Measurements from ENCODE around the gene VOPP1. TPM values are rescaled to one million over a fixed set of nuclear protein-coding genes. Genes with fewer than 3 reads are reported as not detected.

The VOPP1 gene
- total and polyA plus RNA-seq, 10 of the 15 experiments (the other 5 are each of a cell fraction or from before 2014, with no cell fraction given) = 32.8 to 206 (median 129) TPM

DNA sequence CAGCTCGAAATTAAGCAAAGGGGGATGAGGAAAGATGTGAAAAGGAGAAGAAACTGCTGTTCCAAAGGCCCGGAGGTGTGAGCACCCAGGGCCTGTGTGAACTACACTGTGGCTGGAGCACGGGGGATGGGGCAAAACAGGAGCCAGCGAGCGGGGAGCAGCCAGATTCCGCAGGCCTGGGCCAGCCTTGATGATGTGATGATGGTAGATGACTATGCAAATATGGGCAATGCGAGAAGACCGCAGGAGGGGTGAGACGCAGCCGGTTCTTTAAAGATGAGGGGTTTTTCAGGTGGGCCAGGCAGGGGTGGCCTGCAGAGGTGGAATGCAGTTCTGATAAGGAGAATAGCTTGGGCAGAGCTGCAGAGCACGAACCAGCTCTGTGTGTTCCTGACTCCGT, 145.6 kb downstream of the VOPP1 start:
- in situ Hi-C loops (cut with MboI) = no loop called here
- ChIA-PET RAD21 (ENCODE audit: unreplicated experiment) (no interaction called here), SMC1A (ENCODE audit: uncharacterized antibody, unreplicated experiment) (interaction anchor here (1.3 to 2.5 kb wide), 2 partner anchors 11 to 167 kb away, joined by 3 to 9 read pairs; no protein-coding TSS in a partner anchor), POLR2A (no interaction called here), CTCF (no interaction called here)
- H3K4me2 ChIP-seq (ENCODE audit: control insufficient read depth, insufficient read depth) = no peak overlapping the region
- DNase-seq (ENCODE audit: low read depth, low spot score) (no peak), FAIRE-seq (no peak), ATAC-seq (no peak)
- TF ChIP-seq POLR2A (IDR thresholded peaks at IDR 0.05; ENCODE audit: low read depth, low read length) = no peak
- no peak for TF ChIP-seq POLR2AphosphoS2 (IDR thresholded peaks at IDR 0.05; ENCODE audit: low read depth, low read length)
- no peak for TF ChIP-seq CTCF (IDR thresholded peaks at IDR 0.05 in 2 of 3, conservative IDR thresholded peaks at IDR 0.05 in 1 of 3; ENCODE audit: control insufficient read depth in 2 of 3, extremely low read depth in 1 of 3, insufficient read depth in 1 of 3, low read depth in 3 of 3, low read length in 3 of 3)
- no peak for TF ChIP-seq IKZF2 (IDR thresholded peaks at IDR 0.05)
- no peak for TF ChIP-seq CBFB (IDR thresholded peaks at IDR 0.05; ENCODE audit: low read depth)
- TF ChIP-seq JUNB (IDR thresholded peaks at IDR 0.05) = no peak
- no peak for TF ChIP-seq STAT1 (conservative IDR thresholded peaks at IDR 0.05)
- no peak for TF ChIP-seq CHD1 (IDR thresholded peaks at IDR 0.05; ENCODE audit: low read depth, low read length)
- no peak for TF ChIP-seq PBX3 (IDR thresholded peaks at IDR 0.05; ENCODE audit: insufficient replicate concordance, low read depth, low read length)
- TF ChIP-seq SMARCA5 (IDR thresholded peaks at IDR 0.05) = no peak
- TF ChIP-seq CHD4 (IDR thresholded peaks at IDR 0.05) = no peak
- TF ChIP-seq ZNF217 (IDR thresholded peaks at IDR 0.05) = no peak
- TF ChIP-seq NRF1 (conservative IDR thresholded peaks at IDR 0.05; ENCODE audit: low read depth, low read length) = no peak
- intact Hi-C loops (cut with micrococcal nuclease; ENCODE audit: unreplicated experiment) = no loop called here
- H3K27me3 ChIP-seq (replicated peaks in 1 of 2; ENCODE audit: control insufficient read depth in 2 of 2, insufficient read depth in 2 of 2, low read length in 1 of 2) = no peaks in the 10 kb centered on the region
- no peak overlapping the region for H2AFZ ChIP-seq (ENCODE audit: control insufficient read depth, low read depth, low read length)
- no peaks in the 10 kb centered on the region for H3K9me3 ChIP-seq (replicated peaks; ENCODE audit: control insufficient read depth, insufficient read depth, low read length)
- 91% methylated on average over 12 of the region's 12 CpGs for WGBS (ENCODE audit: insufficient coverage, insufficient replicate concordance, low lambda C conversion rate, missing lambda C conversion rate)
- H3K36me3 ChIP-seq (ENCODE audit: control insufficient read depth in 2 of 2, insufficient read depth in 2 of 2, low read length in 1 of 2) = peaks cover 4 to 9% of the 10 kb centered on the region in 2 experiments; a peak in 3 of 4 replicates
- BruUV-seq (replicated peaks) = no TSS peak
- H4K20me1 ChIP-seq (ENCODE audit: control insufficient read depth, insufficient read depth) = no peaks in the 10 kb centered on the region
- H3K4me1 ChIP-seq (ENCODE audit: control insufficient read depth, insufficient read depth, low read length) = no peaks in the 10 kb centered on the region
- no peak overlapping the region for H3K4me3 ChIP-seq
- no peak overlapping the region for H3K27ac ChIP-seq (ENCODE audit: control insufficient read depth, insufficient read depth)
- H3K9ac ChIP-seq (ENCODE audit: control insufficient read depth, insufficient read depth, low read length) = no peak overlapping the region
- H3K79me2 ChIP-seq (ENCODE audit: control insufficient read depth, insufficient read depth, low read length) = no peaks in the 10 kb centered on the region
